Neural cell (in vitro differentiated cells): ENCODE data around the gene BMPR1A. TPM values are rescaled to one million over a fixed set of nuclear protein-coding genes. Genes with fewer than 3 reads are reported as not detected.

Experiments
- H2AFZ ChIP-seq: fragments of 200-600, 300-800 bp; sonication (generic), shearing (Covaris generic); 2 replicates; pipeline ENCODE4 v1.6.0; 2014; ENCODE audit warnings: low read depth, mild to moderate bottlenecking, antibody characterized with exemption, low read length, moderate library complexity
- H3F3A ChIP-seq: fragments of 200-600 bp; shearing (Covaris generic); 2 replicates; pipeline ENCODE4 v1.6.1; 2016; ENCODE audit warnings: mild to moderate bottlenecking, moderate library complexity, mixed read lengths, antibody characterized with exemption, low read length; ENCODE audit not compliant: insufficient read depth, poor library complexity, severe bottlenecking
- H3K27ac ChIP-seq: fragments of 200-600, 300-800 bp; sonication (generic), shearing (Covaris generic); 2 replicates; pipeline ENCODE4 v1.5.1; 2014; ENCODE audit warnings: mild to moderate bottlenecking, low read length, moderate library complexity
- H3K27me3 ChIP-seq: fragments of 300-800, 200-600 bp; sonication (generic), shearing (Covaris generic); 2 replicates; pipeline ENCODE4 v1.6.0; 2014; ENCODE audit warnings: mild to moderate bottlenecking, low read depth, low read length, moderate library complexity; ENCODE audit not compliant: insufficient read depth
- H3K36me3 ChIP-seq: fragments of 300-800, 200-600 bp; sonication (generic), shearing (Covaris generic); 2 replicates; pipeline ENCODE4 v1.5.1; 2014; ENCODE audit warnings: mild to moderate bottlenecking, antibody characterized with exemption, low read length, moderate library complexity; ENCODE audit not compliant: insufficient read depth
- H3K4me2 ChIP-seq: fragments of 300-800, 200-600 bp; sonication (generic), shearing (Covaris generic); 2 replicates; pipeline ENCODE4 v1.6.0; 2014; ENCODE audit warnings: mild to moderate bottlenecking, low read length
- H3K4me3 ChIP-seq: fragments of 300-800, 200-600 bp; sonication (generic), shearing (Covaris generic); 2 replicates; pipeline ENCODE4 v1.5.1; 2014; ENCODE audit warnings: mild to moderate bottlenecking, low read length, moderate library complexity
- H3K79me2 ChIP-seq: fragments of 200-600 bp; shearing (Covaris generic); replicated peaks from 2 replicates; pipeline ENCODE4 v1.6.0; 2014; ENCODE audit warnings: mild to moderate bottlenecking, low read length, moderate library complexity; ENCODE audit not compliant: insufficient read depth
- H3K9ac ChIP-seq: fragments of 300-800, 200-600 bp; sonication (generic), shearing (Covaris generic); 2 replicates; pipeline ENCODE4 v1.6.1; 2016; ENCODE audit warnings: mild to moderate bottlenecking, low read length, mixed read lengths
- H3K9me2 ChIP-seq: fragments of 200-600 bp; shearing (Covaris generic); 2 replicates; pipeline ENCODE4 v1.6.1; 2016; ENCODE audit warnings: mild to moderate bottlenecking, low read length, mixed read lengths; ENCODE audit not compliant: insufficient read depth
- H3K9me3 ChIP-seq: fragments of 200-600, 300-800 bp; sonication (generic), shearing (Covaris generic); 2 replicates; pipeline ENCODE4 v1.6.1; 2016; ENCODE audit warnings: mild to moderate bottlenecking, mixed run types, low read length, moderate library complexity, mixed read lengths
- H4K20me1 ChIP-seq: fragments of 200-600 bp; shearing (Covaris generic); 2 replicates; pipeline ENCODE4 v1.6.1; 2016; ENCODE audit warnings: mild to moderate bottlenecking, mixed run types; ENCODE audit not compliant: insufficient read depth
- EP300 ChIP-seq: fragments of 450-650 bp; conservative IDR thresholded peaks from 2 replicates; pipeline ENCODE4 v1.6.1; 2014; ENCODE audit warnings: antibody characterized with exemption, mild to moderate bottlenecking, moderate library complexity; ENCODE audit not compliant: poor library complexity, severe bottlenecking
- EZH2 ChIP-seq: fragments of 200-600, 300-800 bp; shearing (Covaris generic), sonication (generic); IDR thresholded peaks from 2 replicates; pipeline ENCODE4 v1.6.1; 2014; ENCODE audit warnings: antibody characterized with exemption, low read length, borderline replicate concordance, mild to moderate bottlenecking; ENCODE audit not compliant: insufficient read depth, poor library complexity, severe bottlenecking
- MXI1 ChIP-seq: fragments of 450-650 bp; conservative IDR thresholded peaks from 2 replicates; pipeline ENCODE4 v1.6.1; 2014; ENCODE audit warnings: antibody characterized with exemption, mild to moderate bottlenecking; ENCODE audit not compliant: poor library complexity, severe bottlenecking
- POLR2AphosphoS5 ChIP-seq: IDR thresholded peaks from 2 replicates; pipeline ENCODE4 v1.6.1; 2012
- RAD21 ChIP-seq: fragments of 450-650 bp; conservative IDR thresholded peaks from 2 replicates; pipeline ENCODE4 v1.6.1; 2014; ENCODE audit warnings: antibody characterized with exemption, mild to moderate bottlenecking, moderate library complexity
- SMC3 ChIP-seq: fragments of 450-650 bp; conservative IDR thresholded peaks from 2 replicates; pipeline ENCODE4 v1.6.1; 2014; ENCODE audit warnings: antibody characterized with exemption, mild to moderate bottlenecking, moderate library complexity; ENCODE audit not compliant: poor library complexity
- TAF1 ChIP-seq: IDR thresholded peaks from 2 replicates; pipeline ENCODE4 v1.6.1; 2012; ENCODE audit warnings: low read depth
- polyA plus RNA-seq: library from polyadenylated mRNA; depleted of rRNA; stranded (reverse); fragments of >200 nt; gene quantifications from 2 replicates; pipeline ENCODE4 v1.2.3, GENCODE V29; 2014
- TF ChIP-seq, protein P1 (sequence below): fragments of 450-650 bp; IDR thresholded peaks from 2 replicates; pipeline ENCODE4 v1.5.1; 2014; ENCODE audit warnings: antibody characterized with exemption, mild to moderate bottlenecking, moderate library complexity; ENCODE audit not compliant: poor library complexity, severe bottlenecking
- TF ChIP-seq, protein P2 (sequence below): IDR thresholded peaks from 2 replicates; pipeline ENCODE4 v1.6.1; 2012; ENCODE audit warnings: borderline replicate concordance

Gene BMPR1A
- polyA plus RNA-seq, 1 donor from 2014 or later = 29.9 TPM

DNA sequence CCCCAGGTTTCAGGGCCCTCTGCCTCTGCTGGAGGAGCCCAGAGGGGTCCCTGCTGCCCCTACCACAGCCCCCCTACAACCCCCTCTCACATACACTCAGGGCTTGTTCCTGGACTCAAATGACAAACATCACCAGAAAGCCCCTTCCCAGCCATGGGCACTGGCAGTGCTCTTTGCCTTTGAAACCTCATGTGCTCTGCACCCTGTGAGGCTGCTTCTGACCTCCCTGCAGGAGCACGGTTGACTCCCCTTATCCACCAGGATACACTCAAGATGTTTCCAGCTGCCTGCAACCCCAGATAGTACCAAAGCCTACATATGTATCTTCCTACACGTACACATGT, 208.4 kb downstream of the BMPR1A start:
- no peaks in the 10 kb centered on the region for H3K9me3 ChIP-seq
- H3K9ac ChIP-seq = no peak overlapping the region
- no peaks in the 10 kb centered on the region for H3K27me3 ChIP-seq
- H3K9me2 ChIP-seq = no peaks in the 10 kb centered on the region
- H3F3A ChIP-seq = no peaks in the 10 kb centered on the region
- H4K20me1 ChIP-seq = no peaks in the 10 kb centered on the region
- TF ChIP-seq MXI1 = no peak
- no peak for TF ChIP-seq EP300
- no peak for TF ChIP-seq RAD21
- no peak for TF ChIP-seq POLR2AphosphoS5
- TF ChIP-seq SMC3 = no peak
- TF ChIP-seq, protein P1, sequence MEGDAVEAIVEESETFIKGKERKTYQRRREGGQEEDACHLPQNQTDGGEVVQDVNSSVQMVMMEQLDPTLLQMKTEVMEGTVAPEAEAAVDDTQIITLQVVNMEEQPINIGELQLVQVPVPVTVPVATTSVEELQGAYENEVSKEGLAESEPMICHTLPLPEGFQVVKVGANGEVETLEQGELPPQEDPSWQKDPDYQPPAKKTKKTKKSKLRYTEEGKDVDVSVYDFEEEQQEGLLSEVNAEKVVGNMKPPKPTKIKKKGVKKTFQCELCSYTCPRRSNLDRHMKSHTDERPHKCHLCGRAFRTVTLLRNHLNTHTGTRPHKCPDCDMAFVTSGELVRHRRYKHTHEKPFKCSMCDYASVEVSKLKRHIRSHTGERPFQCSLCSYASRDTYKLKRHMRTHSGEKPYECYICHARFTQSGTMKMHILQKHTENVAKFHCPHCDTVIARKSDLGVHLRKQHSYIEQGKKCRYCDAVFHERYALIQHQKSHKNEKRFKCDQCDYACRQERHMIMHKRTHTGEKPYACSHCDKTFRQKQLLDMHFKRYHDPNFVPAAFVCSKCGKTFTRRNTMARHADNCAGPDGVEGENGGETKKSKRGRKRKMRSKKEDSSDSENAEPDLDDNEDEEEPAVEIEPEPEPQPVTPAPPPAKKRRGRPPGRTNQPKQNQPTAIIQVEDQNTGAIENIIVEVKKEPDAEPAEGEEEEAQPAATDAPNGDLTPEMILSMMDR = no peak
- TF ChIP-seq, protein P2, sequence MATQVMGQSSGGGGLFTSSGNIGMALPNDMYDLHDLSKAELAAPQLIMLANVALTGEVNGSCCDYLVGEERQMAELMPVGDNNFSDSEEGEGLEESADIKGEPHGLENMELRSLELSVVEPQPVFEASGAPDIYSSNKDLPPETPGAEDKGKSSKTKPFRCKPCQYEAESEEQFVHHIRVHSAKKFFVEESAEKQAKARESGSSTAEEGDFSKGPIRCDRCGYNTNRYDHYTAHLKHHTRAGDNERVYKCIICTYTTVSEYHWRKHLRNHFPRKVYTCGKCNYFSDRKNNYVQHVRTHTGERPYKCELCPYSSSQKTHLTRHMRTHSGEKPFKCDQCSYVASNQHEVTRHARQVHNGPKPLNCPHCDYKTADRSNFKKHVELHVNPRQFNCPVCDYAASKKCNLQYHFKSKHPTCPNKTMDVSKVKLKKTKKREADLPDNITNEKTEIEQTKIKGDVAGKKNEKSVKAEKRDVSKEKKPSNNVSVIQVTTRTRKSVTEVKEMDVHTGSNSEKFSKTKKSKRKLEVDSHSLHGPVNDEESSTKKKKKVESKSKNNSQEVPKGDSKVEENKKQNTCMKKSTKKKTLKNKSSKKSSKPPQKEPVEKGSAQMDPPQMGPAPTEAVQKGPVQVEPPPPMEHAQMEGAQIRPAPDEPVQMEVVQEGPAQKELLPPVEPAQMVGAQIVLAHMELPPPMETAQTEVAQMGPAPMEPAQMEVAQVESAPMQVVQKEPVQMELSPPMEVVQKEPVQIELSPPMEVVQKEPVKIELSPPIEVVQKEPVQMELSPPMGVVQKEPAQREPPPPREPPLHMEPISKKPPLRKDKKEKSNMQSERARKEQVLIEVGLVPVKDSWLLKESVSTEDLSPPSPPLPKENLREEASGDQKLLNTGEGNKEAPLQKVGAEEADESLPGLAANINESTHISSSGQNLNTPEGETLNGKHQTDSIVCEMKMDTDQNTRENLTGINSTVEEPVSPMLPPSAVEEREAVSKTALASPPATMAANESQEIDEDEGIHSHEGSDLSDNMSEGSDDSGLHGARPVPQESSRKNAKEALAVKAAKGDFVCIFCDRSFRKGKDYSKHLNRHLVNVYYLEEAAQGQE = no peak
- TF ChIP-seq TAF1 = no peak
- TF ChIP-seq EZH2 = no peak
- H3K79me2 ChIP-seq = no peaks in the 10 kb centered on the region
- H3K36me3 ChIP-seq = no peaks in the 10 kb centered on the region
- no peak overlapping the region for H3K27ac ChIP-seq
- H3K4me3 ChIP-seq = no peak overlapping the region
- H2AFZ ChIP-seq = no peak overlapping the region
- no peak overlapping the region for H3K4me2 ChIP-seq

DNA sequence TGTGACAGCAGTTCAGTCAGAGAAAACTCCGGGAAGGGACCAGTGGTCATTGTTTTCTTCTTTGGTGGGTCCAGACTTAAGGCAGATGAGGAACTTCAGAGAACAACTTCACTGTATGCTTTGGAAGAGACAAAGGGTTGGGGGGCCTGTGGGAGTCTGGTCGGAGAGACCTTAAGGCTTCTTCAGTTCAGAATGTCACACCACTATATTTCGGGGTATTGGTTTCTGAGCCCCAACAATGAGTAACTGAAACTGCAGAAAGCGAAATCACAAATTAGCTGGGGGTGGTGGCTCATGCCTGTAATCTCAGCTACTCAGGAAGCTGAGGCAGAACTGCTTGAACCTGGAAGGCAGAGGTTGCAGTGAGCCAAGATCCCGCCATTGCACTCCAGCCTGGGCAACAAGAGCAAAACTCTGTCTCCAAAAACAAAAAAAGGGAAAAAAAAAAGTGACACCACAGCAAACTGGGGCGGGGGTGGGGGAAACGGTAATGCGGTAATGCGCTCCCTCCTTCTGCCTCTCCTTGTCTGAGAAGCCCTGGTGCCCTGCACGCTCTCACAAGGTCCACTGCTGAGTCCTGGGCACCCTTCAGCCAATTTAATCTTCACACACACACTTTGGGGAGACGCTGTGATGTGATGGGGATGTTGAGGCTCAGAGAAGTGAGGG, 209.7 kb downstream of the BMPR1A start:
- no peak overlapping the region for H3K4me3 ChIP-seq
- H3K27ac ChIP-seq = no peak overlapping the region
- no peak overlapping the region for H3K4me2 ChIP-seq

More for the DNA sequence above, 209.7 kb downstream of the BMPR1A start:
- no peaks in the 10 kb centered on the region for H3K9me2 ChIP-seq
- H3K27me3 ChIP-seq = peaks cover 8% of the 10 kb centered on the region
- H3K36me3 ChIP-seq = no peaks in the 10 kb centered on the region
- no peak overlapping the region for H2AFZ ChIP-seq
- no peaks in the 10 kb centered on the region for H3K79me2 ChIP-seq
- H3F3A ChIP-seq = no peaks in the 10 kb centered on the region
- no peaks in the 10 kb centered on the region for H4K20me1 ChIP-seq
- H3K9me3 ChIP-seq = no peaks in the 10 kb centered on the region
- no peak overlapping the region for H3K9ac ChIP-seq
- no peak for TF ChIP-seq RAD21
- TF ChIP-seq SMC3 = no peak
- TF ChIP-seq MXI1 = no peak
- TF ChIP-seq, protein P2 = no peak
- no peak for TF ChIP-seq POLR2AphosphoS5
- no peak for TF ChIP-seq TAF1
- TF ChIP-seq EP300 = no peak
- TF ChIP-seq, protein P1 = no peak
- no peak for TF ChIP-seq EZH2
